ENCODE measurements around the gene HELZ. TPM values are rescaled to one million over a fixed set of nuclear protein-coding genes. Genes with fewer than 3 reads are reported as not detected.
"Not testable (repeated sequence)": the region's sequence is repeated elsewhere in the genome, so short reads cannot be mapped to it uniquely, and the experiment has no call there.

HELZ gene
- total RNA-seq, 1 donor from 2014 or later, result 44.9 TPM

- Histone ChIP-seq H3K4me3 (no peak overlapping the region), H3K9me3 (ENCODE audit: low read depth) (no peaks in the 10 kb centered on the region), H2AFZ (replicated peaks) (no peak overlapping the region), H3K9ac (no peak overlapping the region), H3F3A (ENCODE audit: low read depth) (no peaks in the 10 kb centered on the region), H3K4me1 (no peaks in the 10 kb centered on the region), H3K27ac (no peak overlapping the region), H3K79me2 (ENCODE audit: low read depth) (no peaks in the 10 kb centered on the region), H4K20me1 (ENCODE audit: low read depth) (no peaks in the 10 kb centered on the region), H3K27me3 (no peaks in the 10 kb centered on the region), H3K36me3 (no peaks in the 10 kb centered on the region), H3K4me2 (no peak overlapping the region)
- DNase-seq (ENCODE audit: low spot score), result no peak
- H3K36me3 Mint-ChIP-seq, result peaks cover 4% of the 10 kb centered on the region
- no peak overlapping the region for H3K27ac Mint-ChIP-seq
- peaks cover 3% of the 10 kb centered on the region for H3K4me1 Mint-ChIP-seq
- H3K4me3 Mint-ChIP-seq, result no peak overlapping the region
- no peak for TF ChIP-seq EZH2 (IDR thresholded peaks at IDR 0.05)
- no peak for TF ChIP-seq CTCF (IDR thresholded peaks at IDR 0.05)
- no peak for TF ChIP-seq EZH2phosphoT487 (IDR thresholded peaks at IDR 0.05)
- no peaks in the 10 kb centered on the region for H3K9me3 Mint-ChIP-seq
- no peaks in the 10 kb centered on the region for H3K27me3 Mint-ChIP-seq (ENCODE audit: insufficient read depth, low read depth)
Measured at GRCh38 chr17:67126983-67127382, 118.0 kb downstream of the HELZ start.

GRCh38 chr17:67126543-67126942 lies 118.5 kb downstream of the HELZ start:
- not testable (repeated sequence) for H3K27me3 ChIP-seq; H3K4me3 ChIP-seq; H3K4me1 Mint-ChIP-seq; H3K36me3 Mint-ChIP-seq; DNase-seq (ENCODE audit: low spot score); H3K9ac ChIP-seq; H3K27ac ChIP-seq; H3K4me3 Mint-ChIP-seq; H2AFZ ChIP-seq (replicated peaks); H3K79me2 ChIP-seq (ENCODE audit: low read depth); H4K20me1 ChIP-seq (ENCODE audit: low read depth); H3K36me3 ChIP-seq; H3K27ac Mint-ChIP-seq; H3K4me2 ChIP-seq; H3K27me3 Mint-ChIP-seq (ENCODE audit: insufficient read depth, low read depth); H3F3A ChIP-seq (ENCODE audit: low read depth); H3K9me3 Mint-ChIP-seq; H3K4me1 ChIP-seq; H3K9me3 ChIP-seq (ENCODE audit: low read depth)

- Histone ChIP-seq H3K27ac (no peak overlapping the region), H3K4me2 (no peak overlapping the region), H3K4me1 (no peaks in the 10 kb centered on the region), H3K27me3 (no peaks in the 10 kb centered on the region), H3K4me3 (no peak overlapping the region), H4K20me1 (ENCODE audit: low read depth) (no peaks in the 10 kb centered on the region), H3F3A (ENCODE audit: low read depth) (no peaks in the 10 kb centered on the region), H3K9ac (no peak overlapping the region), H2AFZ (replicated peaks) (no peak overlapping the region), H3K36me3 (no peaks in the 10 kb centered on the region), H3K9me3 (ENCODE audit: low read depth) (no peaks in the 10 kb centered on the region), H3K79me2 (ENCODE audit: low read depth) (no peaks in the 10 kb centered on the region)
- peaks cover 4% of the 10 kb centered on the region for H3K36me3 Mint-ChIP-seq
- peaks cover 3% of the 10 kb centered on the region for H3K4me1 Mint-ChIP-seq
- H3K9me3 Mint-ChIP-seq, result no peaks in the 10 kb centered on the region
- H3K27me3 Mint-ChIP-seq (ENCODE audit: insufficient read depth, low read depth), result no peaks in the 10 kb centered on the region
- no peak for DNase-seq (ENCODE audit: low spot score)
- no peak for TF ChIP-seq EZH2 (IDR thresholded peaks at IDR 0.05)
- no peak for TF ChIP-seq EZH2phosphoT487 (IDR thresholded peaks at IDR 0.05)
- no peak for TF ChIP-seq CTCF (IDR thresholded peaks at IDR 0.05)
- no peak overlapping the region for H3K4me3 Mint-ChIP-seq
- peak overlapping the region; percentile 32 for H3K27ac Mint-ChIP-seq
Measured at GRCh38 chr17:67125924-67126323, 119.1 kb downstream of the HELZ start.

GRCh38 chr17:67125417-67125816 lies 119.6 kb downstream of the HELZ start:
- H3K36me3 ChIP-seq, result no peaks in the 10 kb centered on the region
- Mint-ChIP-seq H3K27ac (no peak overlapping the region), H3K27me3 (ENCODE audit: insufficient read depth, low read depth) (no peaks in the 10 kb centered on the region), H3K4me3 (no peak overlapping the region), H3K9me3 (no peaks in the 10 kb centered on the region), H3K4me1 (peaks cover 3% of the 10 kb centered on the region), H3K36me3 (peaks cover 8% of the 10 kb centered on the region)
- DNase-seq (ENCODE audit: low spot score), result no peak
- no peak overlapping the region for H2AFZ ChIP-seq (replicated peaks)
- H3F3A ChIP-seq (ENCODE audit: low read depth), result no peaks in the 10 kb centered on the region
- H3K27me3 ChIP-seq, result no peaks in the 10 kb centered on the region
- H3K4me2 ChIP-seq, result no peak overlapping the region
- H3K9me3 ChIP-seq (ENCODE audit: low read depth), result no peaks in the 10 kb centered on the region
- no peak overlapping the region for H3K9ac ChIP-seq
- TF ChIP-seq CTCF (IDR thresholded peaks at IDR 0.05) (no peak), EZH2 (IDR thresholded peaks at IDR 0.05) (no peak), EZH2phosphoT487 (IDR thresholded peaks at IDR 0.05) (no peak)
- no peaks in the 10 kb centered on the region for H4K20me1 ChIP-seq (ENCODE audit: low read depth)
- H3K4me1 ChIP-seq, result no peaks in the 10 kb centered on the region
- H3K27ac ChIP-seq, result no peak overlapping the region
- H3K79me2 ChIP-seq (ENCODE audit: low read depth), result no peaks in the 10 kb centered on the region
- no peak overlapping the region for H3K4me3 ChIP-seq
